SHP77 treated with DMSO at 0.1 percent for 48 hours (cell line): ENCODE measurements around the gene UMPS.
"Not testable (repeated sequence)": the region's sequence is repeated elsewhere in the genome, so short reads cannot be mapped to it uniquely, and the experiment has no call there.

Experiments
- DNase-seq: peaks from one replicate; lab custom pipeline; 2025; lab: John Stamatoyannopoulos, UW

UMPS gene

DNA sequence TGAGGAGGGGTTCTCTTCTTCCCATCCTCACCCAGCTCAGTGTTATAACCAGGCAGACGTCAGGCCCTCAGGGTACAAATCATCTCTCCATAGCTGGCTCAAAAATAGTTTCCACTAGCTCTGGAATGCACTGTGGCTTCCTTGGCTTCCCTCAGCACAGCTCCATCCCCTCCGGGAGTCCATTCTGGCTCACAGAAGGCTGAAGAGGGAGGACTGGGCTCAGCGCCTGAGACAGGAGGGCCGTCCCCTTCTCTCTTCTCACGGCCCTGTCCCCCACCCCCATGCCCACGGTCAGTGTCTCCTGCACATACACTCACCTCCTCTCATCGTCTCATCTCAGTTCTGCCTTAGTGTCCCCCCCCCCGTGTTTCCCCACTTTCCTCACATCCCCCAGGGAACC, 50.1 kb downstream of the UMPS start:
- no peak for DNase-seq

DNA sequence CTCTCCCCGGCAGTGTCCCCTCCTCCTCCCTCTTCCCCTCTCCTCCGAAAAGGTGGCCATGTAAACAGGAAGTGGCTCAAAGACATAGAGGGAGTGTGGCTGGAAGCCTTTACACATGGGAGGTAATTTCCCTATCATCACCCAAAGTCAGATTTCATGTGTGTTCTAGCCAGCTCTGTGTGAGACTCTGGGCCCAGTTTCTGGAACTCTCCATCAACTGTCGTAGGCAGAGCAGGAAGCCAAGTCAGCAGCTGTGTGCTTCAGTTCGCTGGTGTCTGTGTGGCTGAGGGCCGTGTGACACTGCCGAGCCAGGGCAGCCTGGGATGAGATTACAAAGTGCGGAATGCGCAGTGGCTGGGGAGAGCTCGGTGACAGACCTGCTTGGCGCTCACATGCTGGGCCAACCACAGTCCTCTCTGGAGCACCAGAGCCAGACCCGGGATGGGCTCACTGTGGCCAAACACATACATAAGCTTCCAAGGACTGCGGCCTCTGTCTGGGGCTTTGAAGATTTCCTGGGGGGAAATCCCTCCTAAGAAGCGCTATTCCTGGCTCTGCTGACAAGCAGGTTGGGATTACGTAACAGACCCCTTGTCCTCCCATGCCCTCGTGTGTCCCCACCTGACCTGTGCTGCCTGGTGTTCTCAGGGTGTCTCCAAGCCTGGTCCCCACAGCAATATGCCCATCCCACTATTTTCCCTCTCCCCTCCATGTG, 50.7 kb downstream of the UMPS start:
- DNase-seq, result peak; percentile 77

DNA sequence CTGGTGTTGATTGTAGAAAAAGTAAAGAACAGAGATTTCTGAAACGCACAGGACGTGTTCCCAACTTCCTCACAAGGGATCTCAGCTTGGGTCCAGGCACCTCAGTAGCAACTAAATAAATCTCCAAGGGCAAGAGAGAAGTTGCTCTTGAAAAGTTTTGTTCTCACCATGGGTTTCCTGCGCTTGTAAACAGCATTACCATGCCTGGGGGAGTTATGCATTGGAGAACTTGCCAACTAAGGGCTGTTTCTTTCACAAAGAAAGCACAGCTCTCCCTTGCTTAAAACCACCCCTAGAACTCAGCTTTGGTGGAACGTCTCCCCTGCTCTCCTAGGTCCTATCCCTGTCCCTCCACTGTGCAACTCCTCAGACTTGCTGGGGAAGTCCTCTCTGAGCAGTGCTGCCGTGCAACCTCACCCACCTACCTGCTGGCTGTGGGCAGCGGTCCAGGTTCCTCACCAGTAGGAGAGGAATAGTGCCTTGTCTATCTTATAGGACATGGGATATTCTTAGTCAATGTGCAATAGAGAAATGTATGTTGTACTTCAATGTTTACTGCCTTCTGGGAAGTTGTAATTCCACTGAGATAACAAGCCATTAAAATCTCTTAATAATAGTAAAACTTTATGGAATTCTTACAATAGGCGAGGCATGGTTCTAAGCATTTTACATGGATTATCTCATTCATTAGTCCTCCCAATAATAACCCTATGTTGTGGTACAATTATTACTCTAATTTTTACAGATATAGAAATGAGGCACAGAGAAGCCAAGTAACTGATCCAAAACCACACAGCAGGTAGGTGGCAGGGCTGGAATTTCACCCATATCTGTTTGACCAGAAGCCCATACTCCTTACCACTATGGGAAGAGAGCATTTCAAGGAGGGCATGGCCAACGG, 51.5 kb downstream of the UMPS start:
- DNase-seq, result no peak

DNA sequence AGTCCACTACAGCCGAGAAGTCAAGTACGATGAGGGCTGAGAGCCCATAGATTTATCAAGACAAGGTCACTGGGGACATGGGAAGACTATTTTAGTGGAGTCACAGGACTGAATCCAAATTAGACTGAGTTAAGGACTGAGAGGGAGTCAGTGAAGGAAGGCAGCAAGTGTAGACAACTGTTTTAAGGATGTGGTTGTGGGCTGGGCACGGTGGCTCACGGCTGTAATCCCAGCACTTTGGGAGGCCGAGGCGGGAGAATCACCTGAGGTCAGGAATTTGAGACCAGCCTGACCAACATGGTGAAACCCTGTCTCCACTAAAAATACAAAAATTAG, 52.1 kb downstream of the UMPS start:
- DNase-seq, result not testable (repeated sequence)

DNA sequence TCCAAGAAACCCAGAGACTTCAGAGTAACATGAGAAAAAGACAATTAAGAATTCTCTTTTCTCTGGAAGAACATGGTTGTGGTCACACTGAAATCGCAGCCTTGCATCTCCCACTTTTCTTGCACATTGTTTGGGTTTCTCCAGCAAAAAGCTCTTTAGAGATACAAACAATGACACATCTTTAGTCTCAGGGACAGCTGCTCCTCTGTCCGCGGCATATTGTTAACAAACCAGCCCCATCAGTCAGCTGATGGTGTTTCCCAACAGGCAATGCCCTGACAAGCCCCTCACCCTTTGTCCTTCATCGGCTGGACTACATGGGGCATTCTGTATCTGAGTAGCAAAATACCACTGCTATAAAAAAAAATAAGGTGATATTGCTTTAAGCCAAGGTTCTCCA, 53.4 kb downstream of the UMPS start:
- no peak for DNase-seq

DNA sequence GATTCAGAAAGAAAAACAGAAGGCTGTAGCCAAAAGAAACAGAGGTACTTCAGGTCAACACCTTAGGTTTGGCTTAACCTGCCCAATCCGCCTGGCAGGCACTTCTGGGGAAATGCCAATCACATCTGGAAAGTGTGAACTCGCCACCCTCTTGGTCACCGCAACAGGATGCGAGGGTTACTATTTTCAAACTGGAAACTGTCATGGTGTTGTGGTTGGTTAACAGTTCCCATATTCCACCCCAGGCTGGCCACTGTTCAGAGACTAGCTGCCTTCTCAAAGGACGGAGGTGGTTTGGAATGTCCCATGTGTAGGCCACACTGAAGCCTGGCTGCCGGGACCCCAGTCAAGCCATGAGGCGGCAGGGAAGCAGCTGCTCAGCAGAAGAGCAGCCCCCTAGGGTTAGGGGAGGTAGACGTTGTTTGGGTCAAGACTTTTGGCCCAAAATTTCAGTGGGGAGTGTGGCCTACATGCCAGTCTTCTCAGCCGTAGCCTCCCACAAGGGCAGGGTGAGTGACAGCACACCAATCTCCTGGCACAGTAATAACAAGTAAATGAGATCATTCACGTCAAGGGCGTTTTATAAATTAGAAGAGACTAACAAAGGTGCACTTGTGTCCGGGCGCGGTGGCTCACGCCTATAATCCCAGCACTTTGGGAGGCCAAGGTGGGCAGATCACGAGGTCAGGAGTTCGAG, 54.6 kb downstream of the UMPS start:
- DNase-seq, result no peak

DNA sequence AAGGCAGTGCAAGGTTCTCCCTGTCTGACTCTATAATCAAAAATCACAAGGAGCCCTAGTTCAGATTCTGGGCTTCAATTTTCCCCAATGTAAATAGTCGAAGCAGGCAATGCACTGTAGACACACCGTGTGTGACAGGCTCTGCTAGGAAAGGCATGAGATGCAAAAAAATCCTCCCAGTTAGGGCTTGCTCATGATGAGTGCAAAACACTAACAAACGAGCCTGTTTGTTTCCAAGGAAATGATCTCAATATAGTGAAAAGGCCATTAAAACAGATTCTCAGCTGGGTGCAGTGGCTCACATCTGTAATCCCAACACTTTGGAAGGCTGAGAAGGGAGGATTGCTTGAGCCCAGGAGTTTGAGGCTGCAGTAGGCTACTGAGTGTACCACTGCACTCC, 55.7 kb downstream of the UMPS start:
- no peak for DNase-seq

DNA sequence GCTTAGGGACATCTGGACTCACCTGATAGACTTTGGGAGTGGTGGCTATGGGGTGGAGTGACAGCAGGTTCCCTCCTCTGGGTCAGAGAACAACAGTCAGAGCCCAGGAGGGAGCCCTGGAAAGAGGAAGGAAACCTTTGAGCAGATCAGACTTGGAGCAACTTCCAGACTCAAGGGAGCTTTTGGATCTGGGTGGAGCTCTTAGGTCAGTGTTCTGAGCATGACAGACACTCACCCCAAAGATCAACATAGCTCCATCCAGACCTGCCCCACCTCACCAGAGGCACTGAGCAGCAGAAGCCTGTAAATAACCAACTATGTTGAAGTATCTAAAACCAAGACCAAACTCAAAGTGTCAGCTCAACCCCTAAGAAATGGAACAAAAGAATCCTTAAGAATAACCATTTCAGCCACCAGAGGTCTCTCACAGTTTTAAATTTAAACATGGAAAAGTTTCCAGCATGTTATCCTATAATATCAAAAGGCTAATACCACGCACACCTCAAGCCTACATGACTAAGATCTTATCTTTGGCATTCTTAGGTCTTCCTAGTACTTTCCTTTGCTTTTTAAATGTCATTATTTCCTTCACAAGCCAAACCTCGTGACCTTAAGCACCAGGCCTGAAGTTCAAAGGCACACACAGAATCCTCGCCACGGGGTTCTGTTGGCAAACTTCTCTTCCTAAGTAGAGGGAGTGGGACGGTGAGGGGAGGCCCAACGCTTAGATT, 56.4 kb downstream of the UMPS start:
- DNase-seq, result no peak

DNA sequence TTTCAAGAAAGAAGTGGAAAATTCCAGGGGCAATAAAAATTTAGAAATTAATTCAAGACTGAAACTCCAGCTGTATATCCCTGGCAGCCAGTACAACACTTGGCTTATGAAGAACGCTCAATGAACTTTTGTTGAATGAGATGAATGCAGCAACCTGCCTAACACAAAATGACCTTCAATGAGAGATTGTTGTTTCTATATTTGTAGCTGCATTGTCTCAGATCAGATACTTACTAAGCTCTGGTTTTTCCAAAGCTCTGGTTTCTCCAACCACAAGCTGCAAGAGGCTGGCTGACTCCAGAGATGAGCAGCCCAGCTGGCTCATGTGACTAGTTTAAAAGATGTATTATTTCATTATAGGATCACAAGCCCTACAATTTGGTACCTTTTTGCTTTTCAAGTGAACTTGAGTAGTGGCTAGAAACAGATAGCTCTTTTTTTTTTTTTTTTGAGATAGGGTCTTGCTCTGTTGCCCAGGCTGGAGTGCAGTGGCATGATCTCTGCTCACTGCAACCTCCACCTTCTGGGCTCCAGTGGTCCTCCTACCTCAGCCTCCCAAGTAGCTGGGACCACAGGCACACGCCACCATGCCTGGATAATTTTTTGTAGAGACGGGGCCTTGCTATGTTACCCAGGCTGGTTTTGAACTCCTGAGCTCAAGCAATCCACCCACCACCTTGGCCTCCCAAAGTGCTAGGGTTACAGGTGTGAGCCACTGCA, 57.4 kb downstream of the UMPS start:
- no peak for DNase-seq

DNA sequence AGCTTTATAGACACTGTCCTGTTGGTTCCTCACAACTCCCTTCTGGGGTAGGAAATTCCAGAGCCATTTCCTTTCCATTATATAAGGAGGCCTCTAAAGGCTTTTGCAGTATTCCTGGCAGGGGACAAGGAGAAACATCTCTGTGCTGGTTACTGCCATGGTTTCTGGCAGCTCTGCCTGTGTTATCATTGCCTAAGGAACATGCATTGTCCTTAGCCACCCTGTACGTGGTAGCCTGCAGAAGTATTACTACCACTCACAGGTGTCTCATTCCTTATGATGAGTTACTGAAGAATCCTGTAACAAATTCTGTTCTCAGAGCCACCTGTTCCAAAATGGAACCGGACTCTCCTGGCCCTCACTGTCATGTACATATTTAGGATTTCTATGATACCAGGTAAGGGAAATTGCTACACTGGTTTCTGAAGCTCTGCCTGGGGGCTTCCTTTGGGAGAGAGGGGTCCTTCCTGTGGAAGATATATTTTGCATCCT, 58.0 kb downstream of the UMPS start:
- DNase-seq, result no peak

DNA sequence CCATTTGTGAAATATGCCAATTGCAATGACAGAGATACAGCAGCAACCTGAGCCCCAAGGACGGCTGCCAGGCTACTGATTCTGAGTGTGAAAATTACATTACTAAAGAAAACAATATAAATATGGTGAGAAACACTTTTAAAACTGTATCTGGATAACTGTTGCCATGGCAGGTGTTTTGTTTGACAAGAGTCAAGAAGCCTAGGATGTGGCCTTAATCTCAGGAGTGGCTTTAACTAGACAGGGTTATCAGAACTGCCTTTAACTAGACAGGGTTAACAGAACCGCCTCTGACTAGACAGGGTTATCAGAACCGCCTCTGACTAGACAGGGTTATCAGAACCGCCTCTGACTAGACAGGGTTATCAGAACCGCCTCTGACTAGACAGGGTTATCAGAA, 58.9 kb downstream of the UMPS start:
- not testable (repeated sequence) for DNase-seq

DNA sequence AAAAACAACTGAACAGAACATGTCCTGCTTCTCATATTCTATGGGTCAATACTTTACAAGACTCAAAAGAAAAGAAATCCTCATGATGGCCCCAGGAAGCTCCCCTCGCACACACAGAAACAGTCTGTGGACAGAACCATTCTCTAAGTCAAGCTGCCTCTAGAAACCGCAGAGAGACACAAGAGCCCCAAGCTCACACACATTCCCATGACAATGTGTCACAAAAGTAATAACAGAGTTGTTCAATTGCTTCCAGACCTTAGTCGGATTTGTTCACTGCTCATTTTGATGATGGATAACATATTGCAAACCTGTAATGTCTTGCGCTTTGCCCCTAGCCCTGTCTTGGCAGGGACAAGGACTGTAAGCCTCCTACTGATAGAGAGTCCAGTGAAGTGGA, 60.9 kb downstream of the UMPS start:
- no peak for DNase-seq

DNA sequence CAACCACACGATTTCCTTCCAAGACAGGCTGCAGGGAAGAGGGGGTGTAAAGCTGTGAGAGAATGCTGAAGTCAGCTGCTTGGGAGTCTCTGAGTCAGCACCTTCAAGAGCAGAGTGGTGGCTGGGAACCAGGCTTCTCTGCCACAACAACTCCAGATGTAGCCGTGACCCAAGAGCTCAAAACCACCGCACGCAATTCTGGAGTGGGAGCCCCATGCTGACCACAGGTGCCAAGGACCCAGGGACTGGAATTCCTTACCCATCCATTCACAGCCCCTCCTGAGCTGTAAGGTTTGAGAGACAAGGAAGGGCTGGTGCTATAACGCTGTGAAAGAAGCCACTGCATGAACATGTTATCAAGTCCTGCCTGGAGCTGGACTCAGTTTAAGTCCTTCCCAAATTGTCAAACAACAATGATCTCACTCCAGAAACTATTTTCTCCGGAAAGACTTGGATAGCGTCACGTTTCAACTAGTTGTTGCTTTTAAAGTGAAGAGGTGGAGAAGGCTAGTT, 61.4 kb downstream of the UMPS start:
- no peak for DNase-seq

DNA sequence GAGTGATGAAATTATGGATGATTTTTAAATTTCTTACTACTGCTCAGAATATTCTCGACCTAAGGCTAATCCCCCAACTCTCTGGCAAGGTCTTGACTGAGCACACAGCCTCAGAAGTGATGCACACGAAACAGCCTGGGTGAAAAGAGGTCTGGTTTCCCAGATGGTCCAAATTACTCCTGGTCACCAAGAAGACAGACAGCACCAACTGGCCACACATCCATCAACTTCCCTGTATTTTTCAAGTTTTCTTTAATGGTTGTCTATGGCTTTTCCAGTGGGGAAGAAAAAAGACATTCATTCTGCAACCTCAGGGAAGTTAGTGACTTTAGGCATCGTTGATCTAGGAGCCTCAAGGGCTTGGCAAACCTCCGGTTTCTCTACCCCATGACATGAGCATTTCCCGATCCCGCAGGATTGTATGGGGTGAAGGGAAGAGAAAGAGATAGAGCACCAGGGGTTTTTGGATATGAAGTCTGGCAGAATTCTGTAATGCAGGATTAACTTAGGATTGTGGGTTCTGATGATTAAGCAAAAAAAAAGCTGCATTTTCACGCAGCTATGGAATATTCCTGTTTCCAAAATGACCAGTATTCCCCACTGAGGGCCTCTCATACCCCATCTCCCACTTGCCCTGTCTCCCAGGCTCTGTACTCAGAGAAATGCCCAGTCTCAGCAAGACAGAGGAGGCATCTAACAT, 62.2 kb downstream of the UMPS start:
- no peak for DNase-seq

DNA sequence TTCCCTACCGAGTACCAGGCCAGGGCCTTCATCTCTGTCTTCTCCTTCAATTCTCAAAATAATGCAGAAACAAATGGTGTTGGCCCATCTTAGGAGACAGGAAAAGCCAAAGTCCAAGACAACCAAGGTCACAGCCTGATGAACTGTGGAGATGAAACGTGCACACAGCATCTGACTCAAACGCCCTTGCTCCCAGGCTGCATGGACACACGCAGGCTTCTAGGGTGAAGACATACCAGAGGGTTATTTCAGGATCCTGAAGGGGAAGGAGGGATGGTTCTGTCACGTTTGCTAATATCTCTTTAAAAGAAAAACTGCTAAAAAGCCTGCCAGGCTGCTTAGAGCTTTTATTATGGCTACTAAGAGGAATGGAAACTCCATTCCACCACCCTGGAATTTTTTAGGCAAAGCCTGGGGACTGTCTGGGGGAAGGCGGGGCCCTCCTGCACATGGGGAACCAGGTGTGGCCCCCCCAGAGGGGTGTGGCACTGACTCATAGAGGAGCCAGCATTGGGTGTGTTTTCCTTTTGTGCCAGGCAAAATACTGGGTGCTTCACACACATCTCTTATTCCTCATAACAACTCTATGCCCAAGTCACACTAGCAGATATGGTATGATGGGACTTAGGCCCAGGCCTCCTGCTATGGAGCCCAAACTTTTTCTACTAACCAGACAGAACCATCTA, 62.9 kb downstream of the UMPS start:
- no peak for DNase-seq

DNA sequence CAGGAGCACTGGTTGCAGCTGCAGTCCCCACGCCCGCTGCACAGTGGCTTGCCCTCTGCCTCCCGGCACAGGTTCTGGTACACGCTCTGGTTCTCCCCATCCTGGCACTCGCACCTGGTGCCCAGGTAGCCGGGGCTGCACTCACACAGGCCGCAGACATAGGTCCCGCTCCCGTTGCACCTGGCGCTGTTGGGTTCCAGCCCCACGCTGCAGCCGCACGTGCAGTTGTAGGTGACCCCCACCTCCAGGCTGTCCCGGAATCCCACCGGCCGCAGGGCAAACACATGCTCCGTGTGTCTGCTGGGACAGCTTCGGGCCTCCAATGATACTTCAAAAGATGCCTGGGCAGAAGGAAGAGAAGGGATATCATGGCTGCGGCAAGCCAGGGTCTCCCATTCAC, 66.2 kb downstream of the UMPS start:
- DNase-seq, result no peak

DNA sequence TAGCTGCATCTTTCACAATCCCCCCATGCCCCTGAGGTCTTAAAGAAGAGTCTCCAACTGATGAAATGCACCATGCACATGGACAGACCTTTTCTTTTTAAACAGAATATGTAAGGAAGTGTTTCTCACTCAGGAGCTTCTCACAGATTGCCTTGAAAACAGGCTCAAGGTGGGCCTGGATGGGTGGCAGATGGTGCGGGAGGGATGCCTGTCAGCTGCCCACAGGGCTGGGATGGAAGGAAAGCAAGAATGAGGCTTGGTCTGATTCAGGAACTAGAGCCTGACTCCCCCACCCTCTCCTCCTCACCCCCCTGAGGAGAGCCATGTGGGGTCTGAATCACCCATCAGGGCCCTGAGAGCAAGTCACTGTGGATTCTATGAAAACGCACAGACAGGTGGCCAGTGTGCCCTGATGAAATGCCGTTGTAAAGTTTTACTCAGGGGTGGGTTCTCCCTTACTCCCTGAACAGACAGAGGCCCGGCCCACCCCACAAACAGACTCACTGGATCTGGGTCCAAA, 67.2 kb downstream of the UMPS start:
- DNase-seq, result no peak
